Thyroid gland (tissue), 4 donors: ENCODE measurements around the gene SAMD4A. TPM values are rescaled to one million over a fixed set of nuclear protein-coding genes. Genes with fewer than 3 reads are reported as not detected.

Source experiments
- DNase-seq, 2 donors: peaks; one replicate each; pipeline ENCODE4 v3.0.0-alpha.2; 2019
- H3K27ac ChIP-seq, 3 donors: fragments of 200-600 bp; sonication (generic); 1 replicate in 2 of 3; 2 replicates in 1 of 3; pipeline ENCODE4 v1.5.1; 2016 to 2019; ENCODE audit warnings: mild to moderate bottlenecking in 1 of 3, moderate library complexity in 1 of 3
- H3K27me3 ChIP-seq: fragments of 200-600 bp; sonication (generic); one replicate; pipeline ENCODE4 v1.5.1; 2019
- H3K36me3 ChIP-seq, 2 donors: fragments of 200-600 bp; sonication (generic); one replicate each; pipeline ENCODE4 v1.5.1; 2016 to 2019
- H3K4me1 ChIP-seq, 2 donors: fragments of 200-600 bp; sonication (generic); one replicate each; pipeline ENCODE4 v1.5.1; 2017 to 2019
- H3K4me3 ChIP-seq, 3 donors: fragments of 200-600 bp; sonication (generic); replicated peaks in 1 of 3; 1 replicate in 2 of 3; 2 replicates in 1 of 3; pipeline ENCODE4 v1.5.1; 2016; ENCODE audit warnings: mild to moderate bottlenecking in 1 of 3
- H3K9me3 ChIP-seq: fragments of 200-600 bp; sonication (generic); one replicate; pipeline ENCODE4 v1.5.1; 2017
- POLR2A ChIP-seq, 2 donors: fragments of 450-650 bp; IDR thresholded peaks; one replicate each; pipeline ENCODE4 v1.6.1; 2017; ENCODE audit warnings: antibody characterized with exemption in 2 of 2, mild to moderate bottlenecking in 2 of 2, moderate library complexity in 1 of 2
- WGBS, 2 donors: methylation state at CpG; one replicate each; pipeline ENCODE4 v1.1.5; 2017; 5-methylcytosine and 5-hydroxymethylcytosine counted together
- intact Hi-C: fragments of 100-400 bp; cut with DNase I; formaldehyde crosslinking; loops from one replicate; pipeline ENCODE4 v1.15.1; 2023
- total RNA-seq, 4 donors: library from RNA; depleted of rRNA; stranded (reverse); fragments of >200 nt; gene quantifications; one replicate each; pipeline ENCODE4 v1.2.3, GENCODE V29; 2016
- TF ChIP-seq, protein P1 (sequence below), 6 experiments: fragments of 200-600 bp in 3 of 6; fragments of 450-650 bp in 3 of 6; sonication (generic) in 3 of 6; IDR thresholded peaks; one replicate each; pipeline ENCODE4 v1.5.1; 2016 to 2019; ENCODE audit warnings: antibody characterized with exemption in 6 of 6, mild to moderate bottlenecking in 2 of 6, inconsistent platforms in 1 of 6, moderate library complexity in 1 of 6

The SAMD4A gene
- total RNA-seq, 4 donors from 2014 or later, result 12.6 to 32.7 (median 17.6) TPM

GRCh38 chr14:54822685-54823084 lies 255.8 kb downstream of the SAMD4A start:
- Histone ChIP-seq H3K27ac (no peak overlapping the region), H3K4me3 (no peak overlapping the region), H3K9me3 (no peaks in the 10 kb centered on the region), H3K27me3 (no peaks in the 10 kb centered on the region), H3K36me3 (no peaks in the 10 kb centered on the region), H3K4me1 (no peaks in the 10 kb centered on the region)
- TF ChIP-seq, protein P1, sequence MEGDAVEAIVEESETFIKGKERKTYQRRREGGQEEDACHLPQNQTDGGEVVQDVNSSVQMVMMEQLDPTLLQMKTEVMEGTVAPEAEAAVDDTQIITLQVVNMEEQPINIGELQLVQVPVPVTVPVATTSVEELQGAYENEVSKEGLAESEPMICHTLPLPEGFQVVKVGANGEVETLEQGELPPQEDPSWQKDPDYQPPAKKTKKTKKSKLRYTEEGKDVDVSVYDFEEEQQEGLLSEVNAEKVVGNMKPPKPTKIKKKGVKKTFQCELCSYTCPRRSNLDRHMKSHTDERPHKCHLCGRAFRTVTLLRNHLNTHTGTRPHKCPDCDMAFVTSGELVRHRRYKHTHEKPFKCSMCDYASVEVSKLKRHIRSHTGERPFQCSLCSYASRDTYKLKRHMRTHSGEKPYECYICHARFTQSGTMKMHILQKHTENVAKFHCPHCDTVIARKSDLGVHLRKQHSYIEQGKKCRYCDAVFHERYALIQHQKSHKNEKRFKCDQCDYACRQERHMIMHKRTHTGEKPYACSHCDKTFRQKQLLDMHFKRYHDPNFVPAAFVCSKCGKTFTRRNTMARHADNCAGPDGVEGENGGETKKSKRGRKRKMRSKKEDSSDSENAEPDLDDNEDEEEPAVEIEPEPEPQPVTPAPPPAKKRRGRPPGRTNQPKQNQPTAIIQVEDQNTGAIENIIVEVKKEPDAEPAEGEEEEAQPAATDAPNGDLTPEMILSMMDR (IDR thresholded peaks at IDR 0.05), result no peak
- TF ChIP-seq POLR2A (IDR thresholded peaks at IDR 0.05), result no peak
- no peak for DNase-seq
- intact Hi-C loops, result no loop called here

DNA sequence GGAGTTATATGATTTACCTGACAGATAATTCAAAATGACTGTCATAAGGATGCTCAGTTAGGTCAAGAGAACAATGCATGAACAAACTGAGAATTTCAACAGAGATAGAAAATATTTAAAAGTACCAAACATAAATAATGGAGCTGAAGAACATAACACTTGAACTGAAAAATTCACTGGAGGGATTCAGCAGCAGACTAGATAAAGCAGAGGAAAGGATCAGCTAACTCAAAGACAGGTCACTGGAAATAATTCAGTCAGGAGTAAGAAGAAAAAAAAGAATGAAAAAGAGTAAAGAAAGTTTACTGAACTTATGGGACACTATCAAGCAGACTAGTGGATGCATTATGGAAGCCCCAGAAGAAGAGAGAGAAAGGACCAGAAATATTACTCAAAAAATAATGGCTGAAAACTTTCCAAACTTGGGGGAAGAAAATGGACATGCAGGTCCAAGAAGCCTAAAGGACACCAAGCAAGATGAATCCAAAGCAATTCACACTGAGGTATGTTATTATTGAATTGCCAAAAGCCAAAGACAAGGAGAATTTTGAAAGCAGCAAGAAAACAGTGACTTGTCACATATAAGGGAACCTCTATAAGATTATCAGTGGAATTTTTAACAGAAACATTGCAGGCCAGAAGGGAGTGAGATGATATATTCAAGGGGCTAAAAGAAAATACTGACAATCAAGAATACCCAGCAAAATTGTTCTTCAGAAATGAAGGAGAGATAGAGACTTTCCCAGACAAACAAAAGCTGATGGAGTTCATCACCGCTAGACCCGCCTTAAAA lies 257.0 kb downstream of the SAMD4A start:
- TF ChIP-seq, protein P1 (IDR thresholded peaks at IDR 0.05), result no peak
- TF ChIP-seq POLR2A (IDR thresholded peaks at IDR 0.05), result no peak
- DNase-seq, result no peak
- intact Hi-C loops, result no loop called here
- H3K9me3 ChIP-seq, result no peaks in the 10 kb centered on the region
- H3K27me3 ChIP-seq, result no peaks in the 10 kb centered on the region
- no peak overlapping the region for H3K4me3 ChIP-seq
- no peaks in the 10 kb centered on the region for H3K36me3 ChIP-seq
- H3K27ac ChIP-seq, result no peak overlapping the region
- WGBS, 2 donors, result 95 to 98% methylated on average over 2 of the region's 2 CpGs
- H3K4me1 ChIP-seq, result no peaks in the 10 kb centered on the region

- intact Hi-C loops, result no loop called here
- no peak for TF ChIP-seq POLR2A (IDR thresholded peaks at IDR 0.05)
- H3K9me3 ChIP-seq, result no peaks in the 10 kb centered on the region
- H3K4me1 ChIP-seq, result no peaks in the 10 kb centered on the region
- H3K36me3 ChIP-seq, result no peaks in the 10 kb centered on the region
- no peaks in the 10 kb centered on the region for H3K27me3 ChIP-seq
- no peak overlapping the region for H3K4me3 ChIP-seq
- 90 to 100% methylated on average over 1 of the region's 1 CpG for WGBS, 2 donors
- H3K27ac ChIP-seq, result no peak overlapping the region
- DNase-seq, result no peak
Measured at GRCh38 chr14:54828037-54828436, 261.1 kb downstream of the SAMD4A start.

GRCh38 chr14:54829486-54830224 lies 262.7 kb downstream of the SAMD4A start:
- no peak for TF ChIP-seq POLR2A (IDR thresholded peaks at IDR 0.05)
- TF ChIP-seq, protein P1 (IDR thresholded peaks at IDR 0.05), result no peak

GRCh38 chr14:54830650-54831049 lies 263.7 kb downstream of the SAMD4A start:
- WGBS, 2 donors, result 93 to 94% methylated on average over 4 of the region's 4 CpGs
- Histone ChIP-seq H3K4me1 (no peaks in the 10 kb centered on the region), H3K27me3 (no peaks in the 10 kb centered on the region), H3K36me3 (no peaks in the 10 kb centered on the region), H3K9me3 (no peaks in the 10 kb centered on the region), H3K27ac (no peak overlapping the region), H3K4me3 (no peak overlapping the region)
- TF ChIP-seq, protein P1 (IDR thresholded peaks at IDR 0.05), result no peak
- no peak for TF ChIP-seq POLR2A (IDR thresholded peaks at IDR 0.05)
- DNase-seq, result no peak
- intact Hi-C loops, result no loop called here

More at GRCh38 chr14:54829486-54830224, 262.7 kb downstream of the SAMD4A start:
- Histone ChIP-seq H3K27ac (no peak overlapping the region), H3K4me1 (no peaks in the 10 kb centered on the region), H3K4me3 (no peak overlapping the region), H3K27me3 (no peaks in the 10 kb centered on the region), H3K36me3 (no peaks in the 10 kb centered on the region), H3K9me3 (no peaks in the 10 kb centered on the region)
- intact Hi-C loops, result no loop called here
- WGBS, 2 donors, result 79% methylated on average over 8 of the region's 8 CpGs
- DNase-seq, result no peak
